OCI-LY1 (cell line): Measurements from ENCODE around the gene CITED2.

Experiments used
- H2AFZ ChIP-seq: fragments of 200-600 bp; sonication (generic), shearing (Covaris generic); 2 replicates; pipeline ENCODE4 v1.6.0; 2014; ENCODE audit warnings: antibody characterized with exemption, mild to moderate bottlenecking, low read length
- H3F3A ChIP-seq: fragments of 200-600 bp; sonication (generic), shearing (Covaris generic); 2 replicates; pipeline ENCODE4 v1.6.0; 2014; ENCODE audit warnings: mild to moderate bottlenecking, antibody characterized with exemption, low read length, moderate library complexity; ENCODE audit not compliant: insufficient read depth
- H3K27ac ChIP-seq: fragments of 200-600 bp; sonication (generic); 2 replicates; pipeline ENCODE4 v1.5.1; 2014; ENCODE audit warnings: low read length, mixed run types, mild to moderate bottlenecking, low read depth; ENCODE audit not compliant: poor library complexity, severe bottlenecking
- H3K27me3 ChIP-seq: fragments of 200-600 bp; sonication (generic); 2 replicates; pipeline ENCODE4 v1.6.0; 2014; ENCODE audit warnings: antibody characterized with exemption, mild to moderate bottlenecking, low read length, moderate library complexity; ENCODE audit not compliant: insufficient read depth
- H3K36me3 ChIP-seq: fragments of 200-600 bp; sonication (generic); 2 replicates; pipeline ENCODE4 v1.6.1; 2014; ENCODE audit warnings: mild to moderate bottlenecking, antibody characterized with exemption, low read length, moderate library complexity, mixed read lengths; ENCODE audit not compliant: insufficient read depth
- H3K4me1 ChIP-seq: fragments of 200-600 bp; sonication (generic); 2 replicates; pipeline ENCODE4 v1.5.1; 2014; ENCODE audit warnings: mild to moderate bottlenecking, low read length, moderate library complexity; ENCODE audit not compliant: insufficient read depth, severe bottlenecking
- H3K4me2 ChIP-seq: fragments of 200-600 bp; sonication (generic), shearing (Covaris generic); 2 replicates; pipeline ENCODE4 v1.6.1; 2014; ENCODE audit warnings: low read length
- H3K4me3 ChIP-seq: fragments of 200-600 bp; sonication (generic); 2 replicates; pipeline ENCODE4 v1.5.1; 2014; ENCODE audit warnings: low read length, low read depth, mild to moderate bottlenecking, mixed read lengths; ENCODE audit not compliant: poor library complexity, severe bottlenecking
- H3K79me2 ChIP-seq: fragments of 200-600 bp; shearing (Covaris generic); 2 replicates; pipeline ENCODE4 v1.6.1; 2016; ENCODE audit warnings: mixed run types, low read length, mixed read lengths; ENCODE audit not compliant: insufficient read depth
- H3K9ac ChIP-seq: fragments of 200-600 bp; sonication (generic), shearing (Covaris generic); 2 replicates; pipeline ENCODE4 v1.6.1; 2014; ENCODE audit warnings: mild to moderate bottlenecking, low read length, mixed read lengths
- H3K9me2 ChIP-seq: fragments of 200-600 bp; sonication (generic), shearing (Covaris generic); 2 replicates; pipeline ENCODE4 v1.6.1; 2014; ENCODE audit warnings: low read depth, mild to moderate bottlenecking, low read length, mixed read lengths
- H3K9me3 ChIP-seq: fragments of 200-600 bp; shearing (Covaris generic); 2 replicates; pipeline ENCODE4 v1.6.1; 2014; ENCODE audit warnings: low read length, mixed read lengths
- H4K20me1 ChIP-seq: fragments of 200-600 bp; sonication (generic), shearing (Covaris generic); 2 replicates; pipeline ENCODE4 v1.6.0; 2016; ENCODE audit warnings: mild to moderate bottlenecking, low read length; ENCODE audit not compliant: insufficient read depth
- EZH2 ChIP-seq: fragments of 200-600 bp; sonication (generic), shearing (Covaris generic); IDR thresholded peaks from 2 replicates; pipeline ENCODE4 v1.8.0; 2017; ENCODE audit warnings: borderline replicate concordance, mixed run types, mild to moderate bottlenecking, antibody characterized with exemption, low read length, moderate library complexity, mixed read lengths
- TF ChIP-seq, protein P1 (sequence below): fragments of 200-600 bp; sonication (generic), shearing (Covaris generic); IDR thresholded peaks from 2 replicates; pipeline ENCODE4 v1.5.1; 2017; ENCODE audit warnings: mild to moderate bottlenecking, antibody characterized with exemption, low read length, moderate library complexity, mixed read lengths

Gene CITED2

GRCh38 chr6:139346392-139346791 lies 28.1 kb downstream of the CITED2 start:
- Histone ChIP-seq H3K79me2 (no peaks in the 10 kb centered on the region), H3K36me3 (no peaks in the 10 kb centered on the region), H3F3A (no peaks in the 10 kb centered on the region), H3K4me2 (no peak overlapping the region), H3K9me3 (no peaks in the 10 kb centered on the region), H2AFZ (no peak overlapping the region), H3K27me3 (no peaks in the 10 kb centered on the region), H3K9ac (no peak overlapping the region), H3K27ac (no peak overlapping the region), H3K4me1 (peaks cover 22% of the 10 kb centered on the region), H3K9me2 (no peaks in the 10 kb centered on the region), H4K20me1 (no peaks in the 10 kb centered on the region), H3K4me3 (no peak overlapping the region)
- TF ChIP-seq, protein P1, sequence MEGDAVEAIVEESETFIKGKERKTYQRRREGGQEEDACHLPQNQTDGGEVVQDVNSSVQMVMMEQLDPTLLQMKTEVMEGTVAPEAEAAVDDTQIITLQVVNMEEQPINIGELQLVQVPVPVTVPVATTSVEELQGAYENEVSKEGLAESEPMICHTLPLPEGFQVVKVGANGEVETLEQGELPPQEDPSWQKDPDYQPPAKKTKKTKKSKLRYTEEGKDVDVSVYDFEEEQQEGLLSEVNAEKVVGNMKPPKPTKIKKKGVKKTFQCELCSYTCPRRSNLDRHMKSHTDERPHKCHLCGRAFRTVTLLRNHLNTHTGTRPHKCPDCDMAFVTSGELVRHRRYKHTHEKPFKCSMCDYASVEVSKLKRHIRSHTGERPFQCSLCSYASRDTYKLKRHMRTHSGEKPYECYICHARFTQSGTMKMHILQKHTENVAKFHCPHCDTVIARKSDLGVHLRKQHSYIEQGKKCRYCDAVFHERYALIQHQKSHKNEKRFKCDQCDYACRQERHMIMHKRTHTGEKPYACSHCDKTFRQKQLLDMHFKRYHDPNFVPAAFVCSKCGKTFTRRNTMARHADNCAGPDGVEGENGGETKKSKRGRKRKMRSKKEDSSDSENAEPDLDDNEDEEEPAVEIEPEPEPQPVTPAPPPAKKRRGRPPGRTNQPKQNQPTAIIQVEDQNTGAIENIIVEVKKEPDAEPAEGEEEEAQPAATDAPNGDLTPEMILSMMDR, result no peak
- no peak for TF ChIP-seq EZH2

GRCh38 chr6:139344186-139344963 lies 30.1 kb downstream of the CITED2 start:
- peak overlapping the region; percentile 15; the same call in 1 of the 2 replicates for H3K4me2 ChIP-seq
- no peaks in the 10 kb centered on the region for H3K9me2 ChIP-seq
- H3K9ac ChIP-seq, result peak overlapping the region; percentile 35; the same call in 1 of the 2 replicates
- no peaks in the 10 kb centered on the region for H3K9me3 ChIP-seq
- H3K27me3 ChIP-seq, result no peaks in the 10 kb centered on the region
- no peaks in the 10 kb centered on the region for H3K79me2 ChIP-seq
- H2AFZ ChIP-seq, result peak overlapping the region; percentile 57; the same call in 1 of the 2 replicates
- no peaks in the 10 kb centered on the region for H3F3A ChIP-seq
- TF ChIP-seq, protein P1, result no peak
- TF ChIP-seq EZH2, result no peak
- no peaks in the 10 kb centered on the region for H4K20me1 ChIP-seq
- no peaks in the 10 kb centered on the region for H3K36me3 ChIP-seq
- peaks cover 22% of the 10 kb centered on the region for H3K4me1 ChIP-seq
- no peak overlapping the region for H3K4me3 ChIP-seq
- H3K27ac ChIP-seq, result peak overlapping the region; percentile 62

DNA sequence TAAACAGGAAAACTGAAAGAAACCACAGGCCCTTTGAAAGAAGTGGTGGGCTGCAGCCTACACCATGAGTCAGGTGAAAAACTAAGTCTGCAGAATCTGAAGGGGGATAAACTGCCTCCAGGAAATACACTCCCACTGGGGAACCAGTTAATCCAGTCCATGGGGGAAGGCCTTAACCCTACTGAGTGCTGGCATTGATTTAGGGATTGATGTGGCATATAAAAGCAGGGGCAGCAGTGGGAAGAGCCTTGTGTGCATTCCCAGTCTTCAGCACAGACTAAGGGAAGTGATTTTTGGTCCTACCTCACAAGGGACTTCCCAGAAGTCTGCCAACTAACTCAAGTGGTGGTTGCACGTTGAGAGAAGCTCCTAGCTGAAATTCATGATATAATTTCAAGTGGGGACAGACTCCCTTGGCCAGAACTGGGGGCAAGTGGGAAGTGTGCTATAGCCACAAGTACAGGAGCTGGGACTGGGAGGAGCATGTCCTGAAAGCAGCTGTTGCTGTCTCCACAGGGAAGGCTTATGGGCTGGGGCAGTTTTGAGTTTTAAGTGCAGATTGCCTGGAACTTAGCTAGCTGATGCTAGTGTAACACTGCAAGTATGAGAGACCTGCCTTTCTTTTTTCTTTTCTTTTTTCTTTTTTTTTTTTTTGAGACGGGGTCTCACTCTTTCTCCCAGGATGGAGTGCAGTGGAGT lies 31.2 kb downstream of the CITED2 start:
- no peaks in the 10 kb centered on the region for H3K36me3 ChIP-seq
- no peaks in the 10 kb centered on the region for H3K9me2 ChIP-seq
- no peaks in the 10 kb centered on the region for H3K79me2 ChIP-seq
- no peak overlapping the region for H3K4me3 ChIP-seq
- H2AFZ ChIP-seq, result no peak overlapping the region
- no peaks in the 10 kb centered on the region for H3K27me3 ChIP-seq
- H3K4me1 ChIP-seq, result peaks cover 22% of the 10 kb centered on the region
- no peaks in the 10 kb centered on the region for H4K20me1 ChIP-seq
- no peaks in the 10 kb centered on the region for H3F3A ChIP-seq
- no peak for TF ChIP-seq EZH2
- TF ChIP-seq, protein P1, result no peak
- peak overlapping the region; percentile 2 for H3K27ac ChIP-seq
- H3K4me2 ChIP-seq, result no peak overlapping the region
- no peaks in the 10 kb centered on the region for H3K9me3 ChIP-seq
- no peak overlapping the region for H3K9ac ChIP-seq
